GM18505 (cell line): Measurements from ENCODE around the gene RANBP3L.
"Not testable (repeated sequence)": the region's sequence is repeated elsewhere in the genome, so short reads cannot be mapped to it uniquely, and the experiment has no call there.

ENCODE experiments used
- ATAC-seq: cut with Tn5 transposase; IDR thresholded peaks from one replicate; pipeline ENCODE4 v1.9.1; 2021; ENCODE audit not compliant: unreplicated experiment
- POLR2A ChIP-seq: IDR thresholded peaks from 4 replicates; pipeline ENCODE4 v1.6.1; 2011; ENCODE audit warnings: borderline replicate concordance; ENCODE audit not compliant: insufficient read depth, insufficient read length; ENCODE audit errors: extremely low read depth

Gene RANBP3L

GRCh38 chr5:36301858-36302603 is at the start of gene RANBP3L:
Gene RANBP3L (minus strand): TSS chr5:36301902. CDS start chr5:36301416, 486 bp downstream.
- no peak for ATAC-seq
- no peak for TF ChIP-seq POLR2A

GRCh38 chr5:36346896-36347690 is 45.4 kb upstream of the RANBP3L start:
- no peak for TF ChIP-seq POLR2A
- no peak for ATAC-seq

- no peak for TF ChIP-seq POLR2A
- ATAC-seq, result no peak
Observed at GRCh38 chr5:36344899-36345298, 43.2 kb upstream of the RANBP3L start.

- not testable (repeated sequence) for ATAC-seq
Observed at GRCh38 chr5:36341720-36342119, 40.0 kb upstream of the RANBP3L start.

- no peak for TF ChIP-seq POLR2A
- ATAC-seq, result no peak
Observed at GRCh38 chr5:36337597-36337996, 35.9 kb upstream of the RANBP3L start.

GRCh38 chr5:36334315-36334714 is 32.6 kb upstream of the RANBP3L start:
- no peak for TF ChIP-seq POLR2A
- ATAC-seq, result no peak

GRCh38 chr5:36332720-36333119 is 31.0 kb upstream of the RANBP3L start:
- ATAC-seq, result not testable (repeated sequence)

- no peak for TF ChIP-seq POLR2A
- ATAC-seq, result no peak
Observed at GRCh38 chr5:36325196-36325595, 23.5 kb upstream of the RANBP3L start.

- TF ChIP-seq POLR2A, result no peak
- no peak for ATAC-seq
Observed at GRCh38 chr5:36323926-36324781, 22.5 kb upstream of the RANBP3L start.

- ATAC-seq, result no peak
- no peak for TF ChIP-seq POLR2A
Observed at GRCh38 chr5:36312953-36313672, 11.4 kb upstream of the RANBP3L start.

- no peak for ATAC-seq
- no peak for TF ChIP-seq POLR2A
Observed at GRCh38 chr5:36311956-36312355, 10.3 kb upstream of the RANBP3L start.

- ATAC-seq, result no peak
- TF ChIP-seq POLR2A, result no peak
Observed at GRCh38 chr5:36310138-36310537, 8.4 kb upstream of the RANBP3L start.
